SK-N-SH (cell line): Measurements from ENCODE around the gene GRM1. TPM values are rescaled to one million over a fixed set of nuclear protein-coding genes. Genes with fewer than 3 reads are reported as not detected.

Source experiments
- CTCF ChIA-PET: fragments of 300-600, 350-600 bp; formaldehyde crosslinking; extraction: SDS; loops from one replicate; lab custom pipeline; 2021; lab: Yijun Ruan, JAX
- POLR2A ChIA-PET: fragments of 350-600 bp; sonication (Branson Sonifier 250); formaldehyde crosslinking; extraction: SDS; loops from one replicate; lab custom pipeline; 2020; ENCODE audit warnings: antibody characterized with exemption, inconsistent platforms; lab: Yijun Ruan, JAX
- DNase-seq: peaks from one replicate; pipeline ENCODE4 v3.0.0; 2012
- H2AFZ ChIP-seq: fragments of 200-600 bp; sonication (generic); 2 replicates; pipeline ENCODE4 v1.8.1; 2016; ENCODE audit warnings: antibody characterized with exemption, mild to moderate bottlenecking, low read depth
- H3F3A ChIP-seq: fragments of 200-600 bp; sonication (generic); replicated peaks from 2 replicates; pipeline ENCODE3; 2016; ENCODE audit warnings: antibody characterized with exemption, mild to moderate bottlenecking; ENCODE audit not compliant: insufficient read depth
- H3K27ac ChIP-seq, 2 experiments: fragments of 200-500 bp in 1 of 2; fragments of 200-600 bp in 1 of 2; sonication (Bioruptor generic) in 1 of 2; sonication (generic), shearing (Covaris generic) in 1 of 2; 2 replicates each; pipeline versions ENCODE4 v1.5.1 to v1.6.1; 2014 to 2016; ENCODE audit warnings: low read depth in 2 of 2, inconsistent platforms in 1 of 2, low read length in 1 of 2, mild to moderate bottlenecking in 1 of 2, mixed read lengths in 1 of 2
- H3K27me3 ChIP-seq: fragments of 200-600 bp; sonication (generic), shearing (Covaris generic); 2 replicates; pipeline ENCODE4 v1.6.1; 2016; ENCODE audit warnings: mixed run types; ENCODE audit not compliant: insufficient read depth
- H3K36me3 ChIP-seq, 2 experiments: fragments of 200-500 bp in 1 of 2; fragments of 200-600 bp in 1 of 2; sonication (Bioruptor generic) in 1 of 2; sonication (generic) in 1 of 2; replicated peaks in 1 of 2; 2 replicates each; pipeline versions ENCODE3 to v1.5.1; 2014 to 2016; ENCODE audit warnings: low read length in 1 of 2, mild to moderate bottlenecking in 1 of 2; ENCODE audit not compliant: insufficient read depth in 2 of 2, control insufficient read depth in 1 of 2
- H3K4me1 ChIP-seq, 2 experiments: fragments of 200-500 bp in 1 of 2; fragments of 200-600 bp in 1 of 2; sonication (Bioruptor generic) in 1 of 2; sonication (generic), shearing (Covaris generic) in 1 of 2; 2 replicates each; pipeline versions ENCODE4 v1.5.1 to v1.6.1; 2014 to 2016; ENCODE audit warnings: low read depth in 1 of 2, low read length in 1 of 2, mixed run types in 1 of 2; ENCODE audit not compliant: insufficient read depth in 2 of 2, control insufficient read depth in 1 of 2
- H3K4me2 ChIP-seq: fragments of 200-600 bp; sonication (generic), shearing (Covaris generic); 2 replicates; pipeline ENCODE4 v1.6.1; 2017; ENCODE audit warnings: mixed run types
- H3K4me3 ChIP-seq, 2 experiments: fragments of 200-500 bp in 1 of 2; fragments of 200-600 bp in 1 of 2; sonication (Bioruptor generic) in 1 of 2; sonication (generic), shearing (Covaris generic) in 1 of 2; 2 replicates each; pipeline versions ENCODE4 v1.5.1 to v1.8.1; 2014 to 2016; ENCODE audit warnings: low read depth in 2 of 2, inconsistent platforms in 1 of 2, low read length in 1 of 2, mild to moderate bottlenecking in 1 of 2, mixed read lengths in 1 of 2, moderate library complexity in 1 of 2
- H3K79me2 ChIP-seq: fragments of 200-600 bp; sonication (generic); 2 replicates; pipeline ENCODE4 v1.8.1; 2017; ENCODE audit warnings: mild to moderate bottlenecking; ENCODE audit not compliant: insufficient read depth
- H3K9ac ChIP-seq: fragments of 200-600 bp; sonication (generic); 2 replicates; pipeline ENCODE4 v1.6.1; 2017; ENCODE audit warnings: mixed run types
- H3K9me2 ChIP-seq: fragments of 200-600 bp; sonication (generic); 2 replicates; pipeline ENCODE4 v1.6.1; 2017; ENCODE audit warnings: mixed run types
- H3K9me3 ChIP-seq: fragments of 200-600 bp; sonication (generic); 2 replicates; pipeline ENCODE4 v1.6.1; 2017; ENCODE audit warnings: mixed run types, mild to moderate bottlenecking, moderate library complexity
- H4K20me1 ChIP-seq: fragments of 200-600 bp; sonication (generic); 2 replicates; pipeline ENCODE4 v1.6.1; 2017; ENCODE audit warnings: mild to moderate bottlenecking, mixed run types; ENCODE audit not compliant: insufficient read depth
- CHD2 ChIP-seq: fragments of 150-350 bp; IDR thresholded peaks from 2 replicates; pipeline ENCODE4 v1.6.1; 2018; ENCODE audit warnings: low read length; ENCODE audit not compliant: partially characterized antibody
- ELF1 ChIP-seq: IDR thresholded peaks from 2 replicates; pipeline ENCODE4 v1.4.0; 2012
- EP300 ChIP-seq, 2 experiments: IDR thresholded peaks; 2 replicates each; pipeline versions ENCODE4 v1.4.0 to v1.6.1; 2012; ENCODE audit warnings: borderline replicate concordance in 1 of 2, low read depth in 1 of 2, low read length in 1 of 2
- EZH2phosphoT487 ChIP-seq: fragments of 200-600 bp; sonication (generic); IDR thresholded peaks from 2 replicates; pipeline ENCODE4 v1.6.1; 2017; ENCODE audit warnings: low read depth, mixed run types, mild to moderate bottlenecking, antibody characterized with exemption, moderate library complexity, borderline replicate concordance
- GABPA ChIP-seq: IDR thresholded peaks from 2 replicates; pipeline ENCODE4 v1.4.0; 2012; ENCODE audit warnings: low read depth, mild to moderate bottlenecking
- GATA2 ChIP-seq: sonication (generic); formaldehyde crosslinking; IDR thresholded peaks from 2 replicates; pipeline ENCODE4 v1.5.0; 2020; ENCODE audit warnings: mild to moderate bottlenecking, missing genetic modification reagents
- MEF2A ChIP-seq: IDR thresholded peaks from 2 replicates; pipeline ENCODE4 v1.4.0; 2012; ENCODE audit warnings: low read depth, borderline replicate concordance
- MXI1 ChIP-seq: IDR thresholded peaks from 2 replicates; pipeline ENCODE4 v1.6.1; 2012; ENCODE audit warnings: mild to moderate bottlenecking, low read depth, low read length, improper control_type of control experiment
- RFX5 ChIP-seq: IDR thresholded peaks from 2 replicates; pipeline ENCODE4 v1.6.1; 2012; ENCODE audit warnings: mild to moderate bottlenecking, improper control_type of control experiment, low read length
- RXRA ChIP-seq: IDR thresholded peaks from 2 replicates; pipeline ENCODE4 v1.4.0; 2012; ENCODE audit warnings: low read depth, mild to moderate bottlenecking, borderline replicate concordance
- SIN3A ChIP-seq: IDR thresholded peaks from 2 replicates; pipeline ENCODE4 v1.6.1; 2012; ENCODE audit warnings: low read depth, mild to moderate bottlenecking, low read length, moderate library complexity, borderline replicate concordance
- TAF1 ChIP-seq: IDR thresholded peaks from 2 replicates; pipeline ENCODE4 v1.6.1; 2012; ENCODE audit warnings: low read depth, mild to moderate bottlenecking, low read length, moderate library complexity, borderline replicate concordance
- TCF12 ChIP-seq: IDR thresholded peaks from 2 replicates; pipeline ENCODE4 v1.4.0; 2012
- WGBS: methylation state at CpG from one replicate; pipeline ENCODE4 v1.1.6; 2017; ENCODE audit warnings: low lambda C conversion rate; 5-methylcytosine and 5-hydroxymethylcytosine counted together
- polyA plus RNA-seq, 3 experiments: library from polyadenylated mRNA; depleted of rRNA; stranded (reverse); fragments of >200 nt; gene quantifications; 2 replicates each; pipeline ENCODE4 v1.2.3, GENCODE V29; 2012
- TF ChIP-seq, protein P1 (sequence below): IDR thresholded peaks from 2 replicates; pipeline ENCODE4 v1.4.0; 2012; ENCODE audit warnings: low read depth, borderline replicate concordance
- TF ChIP-seq, protein P2 (sequence below): IDR thresholded peaks from 2 replicates; pipeline ENCODE4; 2012
- TF ChIP-seq, protein P3 (sequence below): IDR thresholded peaks from 2 replicates; pipeline ENCODE4 v1.4.0; 2012; ENCODE audit warnings: low read depth, borderline replicate concordance

The GRM1 gene
- polyA plus RNA-seq, 1 of the 3 experiments (the other 2 are of a cell fraction), result 0.05 TPM

DNA sequence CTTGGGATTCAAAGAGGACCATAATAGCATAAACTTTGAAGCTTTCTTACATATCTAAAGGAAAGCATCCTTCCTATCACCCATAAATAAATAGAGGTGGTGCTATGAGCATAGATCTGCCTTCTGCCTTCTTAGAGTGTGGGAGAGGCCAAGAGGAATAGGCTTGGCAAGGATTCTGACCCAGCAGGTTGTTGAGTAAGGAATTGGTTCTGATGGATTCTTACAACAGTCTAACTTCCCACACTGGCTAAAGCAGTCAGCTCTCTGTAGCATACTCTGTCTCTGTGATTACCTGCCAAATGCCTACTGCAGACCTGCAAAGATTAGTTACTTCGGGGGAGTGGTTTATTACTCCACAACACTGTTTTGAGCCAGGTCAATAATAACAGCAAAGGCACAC is 316.7 kb downstream of the GRM1 start:
- H3K27me3 ChIP-seq, result no peaks in the 10 kb centered on the region
- no peak overlapping the region for H3K4me2 ChIP-seq
- H3K9me2 ChIP-seq, result no peaks in the 10 kb centered on the region
- ChIA-PET POLR2A (no interaction called here), CTCF (no interaction called here)
- no peak for DNase-seq
- H2AFZ ChIP-seq, result no peak overlapping the region
- H3K4me1 ChIP-seq, result no peaks in the 10 kb centered on the region
- no peaks in the 10 kb centered on the region for H3K9me3 ChIP-seq
- H3K4me3 ChIP-seq, result no peak overlapping the region
- H3K9ac ChIP-seq, result no peak overlapping the region
- H4K20me1 ChIP-seq, result no peaks in the 10 kb centered on the region
- WGBS, result 67% methylated on average over 1 of the region's 1 CpG
- TF ChIP-seq TCF12 (no peak), EZH2phosphoT487 (no peak), MEF2A (no peak), RXRA (no peak), TAF1 (no peak), SIN3A (no peak), EP300 (IDR thresholded peaks at IDR 0.05; ENCODE audit: borderline replicate concordance in 1 of 2, low read depth in 1 of 2, low read length in 1 of 2) (no peak)
- TF ChIP-seq, protein P1, sequence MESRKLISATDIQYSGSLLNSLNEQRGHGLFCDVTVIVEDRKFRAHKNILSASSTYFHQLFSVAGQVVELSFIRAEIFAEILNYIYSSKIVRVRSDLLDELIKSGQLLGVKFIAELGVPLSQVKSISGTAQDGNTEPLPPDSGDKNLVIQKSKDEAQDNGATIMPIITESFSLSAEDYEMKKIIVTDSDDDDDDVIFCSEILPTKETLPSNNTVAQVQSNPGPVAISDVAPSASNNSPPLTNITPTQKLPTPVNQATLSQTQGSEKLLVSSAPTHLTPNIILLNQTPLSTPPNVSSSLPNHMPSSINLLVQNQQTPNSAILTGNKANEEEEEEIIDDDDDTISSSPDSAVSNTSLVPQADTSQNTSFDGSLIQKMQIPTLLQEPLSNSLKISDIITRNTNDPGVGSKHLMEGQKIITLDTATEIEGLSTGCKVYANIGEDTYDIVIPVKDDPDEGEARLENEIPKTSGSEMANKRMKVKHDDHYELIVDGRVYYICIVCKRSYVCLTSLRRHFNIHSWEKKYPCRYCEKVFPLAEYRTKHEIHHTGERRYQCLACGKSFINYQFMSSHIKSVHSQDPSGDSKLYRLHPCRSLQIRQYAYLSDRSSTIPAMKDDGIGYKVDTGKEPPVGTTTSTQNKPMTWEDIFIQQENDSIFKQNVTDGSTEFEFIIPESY, result no peak
- H3K27ac ChIP-seq, result no peak overlapping the region
- H3K36me3 ChIP-seq, result no peaks in the 10 kb centered on the region
- H3K79me2 ChIP-seq, result no peaks in the 10 kb centered on the region
- no peaks in the 10 kb centered on the region for H3F3A ChIP-seq

DNA sequence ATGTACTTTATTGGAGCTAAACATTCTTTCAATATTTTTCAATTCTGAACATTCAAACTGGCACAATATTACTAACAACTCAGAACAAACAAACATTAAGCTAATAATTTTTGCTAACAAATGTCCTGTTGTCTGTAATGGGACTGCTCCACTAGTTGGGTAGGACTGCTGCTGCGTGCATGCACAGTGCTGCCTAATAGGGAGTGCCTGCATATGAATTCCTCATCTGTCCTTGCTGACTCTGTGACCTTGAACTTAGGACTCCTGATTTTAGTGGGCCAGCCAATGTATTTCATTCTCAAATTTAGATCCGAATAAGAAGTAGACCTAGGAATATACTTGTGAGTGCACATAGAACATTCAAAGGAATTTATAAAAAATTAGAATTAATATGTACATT is 318.2 kb downstream of the GRM1 start:
- CTCF ChIA-PET, result no interaction called here

More for the DNA sequence above, 318.2 kb downstream of the GRM1 start:
- H3K4me1 ChIP-seq, result no peaks in the 10 kb centered on the region
- H3K9me2 ChIP-seq, result no peaks in the 10 kb centered on the region
- no peaks in the 10 kb centered on the region for H3F3A ChIP-seq
- POLR2A ChIA-PET, result no interaction called here
- no peak overlapping the region for H3K9ac ChIP-seq
- no peaks in the 10 kb centered on the region for H3K9me3 ChIP-seq
- H3K36me3 ChIP-seq, result no peaks in the 10 kb centered on the region
- H3K27me3 ChIP-seq, result no peaks in the 10 kb centered on the region
- H3K27ac ChIP-seq, result no peak overlapping the region
- H4K20me1 ChIP-seq, result no peaks in the 10 kb centered on the region
- H3K4me3 ChIP-seq, result no peak overlapping the region
- TF ChIP-seq ELF1 (no peak), GABPA (no peak), MXI1 (no peak), CHD2 (no peak), GATA2 (CRISPR knock-in tag) (no peak), EP300 (IDR thresholded peaks at IDR 0.05; ENCODE audit: borderline replicate concordance in 1 of 2, low read depth in 1 of 2, low read length in 1 of 2) (no peak), RFX5 (no peak)
- TF ChIP-seq, protein P2, sequence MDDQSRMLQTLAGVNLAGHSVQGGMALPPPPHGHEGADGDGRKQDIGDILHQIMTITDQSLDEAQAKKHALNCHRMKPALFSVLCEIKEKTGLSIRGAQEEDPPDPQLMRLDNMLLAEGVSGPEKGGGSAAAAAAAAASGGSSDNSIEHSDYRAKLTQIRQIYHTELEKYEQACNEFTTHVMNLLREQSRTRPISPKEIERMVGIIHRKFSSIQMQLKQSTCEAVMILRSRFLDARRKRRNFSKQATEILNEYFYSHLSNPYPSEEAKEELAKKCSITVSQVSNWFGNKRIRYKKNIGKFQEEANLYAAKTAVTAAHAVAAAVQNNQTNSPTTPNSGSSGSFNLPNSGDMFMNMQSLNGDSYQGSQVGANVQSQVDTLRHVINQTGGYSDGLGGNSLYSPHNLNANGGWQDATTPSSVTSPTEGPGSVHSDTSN, result no peak
- TF ChIP-seq, protein P3, sequence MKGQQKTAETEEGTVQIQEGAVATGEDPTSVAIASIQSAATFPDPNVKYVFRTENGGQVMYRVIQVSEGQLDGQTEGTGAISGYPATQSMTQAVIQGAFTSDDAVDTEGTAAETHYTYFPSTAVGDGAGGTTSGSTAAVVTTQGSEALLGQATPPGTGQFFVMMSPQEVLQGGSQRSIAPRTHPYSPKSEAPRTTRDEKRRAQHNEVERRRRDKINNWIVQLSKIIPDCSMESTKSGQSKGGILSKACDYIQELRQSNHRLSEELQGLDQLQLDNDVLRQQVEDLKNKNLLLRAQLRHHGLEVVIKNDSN, result no peak
- no peaks in the 10 kb centered on the region for H3K79me2 ChIP-seq
- DNase-seq, result no peak
- WGBS, result 63% methylated on average over 2 of the region's 2 CpGs
- H3K4me2 ChIP-seq, result no peak overlapping the region
- H2AFZ ChIP-seq, result no peak overlapping the region
